Dendritic cell treated with granulocyte-macrophage colony-stimulating factor and Interleukin-4, amounts not matched to agents 40 ng/mL and 50 ng/mL, for 4 days (primary cell): ENCODE data around the gene SYNJ1.
"Not testable (repeated sequence)": the region's sequence is repeated elsewhere in the genome, so short reads cannot be mapped to it uniquely, and the experiment has no call there.

Experiments
- H3K27ac Mint-ChIP-seq: one replicate; pipeline ENCODE4 v1.8.0; 2022; ENCODE audit warnings: mild to moderate bottlenecking, mixed read lengths
- H3K27me3 Mint-ChIP-seq: one replicate; pipeline ENCODE4 v1.8.0; 2022; ENCODE audit warnings: mild to moderate bottlenecking, mixed read lengths
- H3K36me3 Mint-ChIP-seq: one replicate; pipeline ENCODE4 v1.8.0; 2022; ENCODE audit warnings: low read depth, mixed read lengths
- H3K4me1 Mint-ChIP-seq: one replicate; pipeline ENCODE4 v1.8.0; 2022; ENCODE audit warnings: low read depth, mixed read lengths
- H3K4me3 Mint-ChIP-seq: one replicate; pipeline ENCODE4 v1.8.0; 2022; ENCODE audit warnings: mild to moderate bottlenecking, moderate library complexity, mixed read lengths
- H3K9me3 Mint-ChIP-seq: one replicate; pipeline ENCODE4 v1.8.0; 2022; ENCODE audit warnings: mixed read lengths
- intact Hi-C: fragments of 100-400 bp; cut with micrococcal nuclease; formaldehyde crosslinking; loops from one replicate; pipeline ENCODE4 v1.15.0; 2022

SYNJ1 gene

DNA sequence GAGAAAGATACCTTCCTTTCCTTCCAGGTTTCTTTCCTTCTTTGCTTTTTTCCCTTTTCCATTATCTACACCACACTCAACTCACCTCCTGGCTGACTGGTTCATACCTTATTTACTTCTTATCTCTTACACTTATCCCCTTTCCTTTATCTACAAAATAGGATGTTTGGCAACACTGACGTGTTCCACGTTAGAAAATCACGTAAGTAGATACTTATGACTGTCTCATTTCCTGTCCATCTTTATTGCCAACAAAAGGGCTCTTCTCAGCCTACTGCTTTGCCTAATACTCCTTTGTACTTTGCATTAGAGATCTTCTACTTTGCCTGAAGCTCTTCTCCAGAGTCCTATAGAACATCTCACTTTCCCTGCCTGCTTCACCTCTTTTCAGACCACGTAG is 25.1 kb downstream of the SYNJ1 start:
- Mint-ChIP-seq H3K27me3 (no peaks in the 10 kb centered on the region), H3K27ac (no peak overlapping the region), H3K36me3 (peaks cover 42% of the 10 kb centered on the region), H3K9me3 (no peaks in the 10 kb centered on the region), H3K4me3 (no peak overlapping the region), H3K4me1 (peaks cover 28% of the 10 kb centered on the region)
- intact Hi-C loops = no loop called here

DNA sequence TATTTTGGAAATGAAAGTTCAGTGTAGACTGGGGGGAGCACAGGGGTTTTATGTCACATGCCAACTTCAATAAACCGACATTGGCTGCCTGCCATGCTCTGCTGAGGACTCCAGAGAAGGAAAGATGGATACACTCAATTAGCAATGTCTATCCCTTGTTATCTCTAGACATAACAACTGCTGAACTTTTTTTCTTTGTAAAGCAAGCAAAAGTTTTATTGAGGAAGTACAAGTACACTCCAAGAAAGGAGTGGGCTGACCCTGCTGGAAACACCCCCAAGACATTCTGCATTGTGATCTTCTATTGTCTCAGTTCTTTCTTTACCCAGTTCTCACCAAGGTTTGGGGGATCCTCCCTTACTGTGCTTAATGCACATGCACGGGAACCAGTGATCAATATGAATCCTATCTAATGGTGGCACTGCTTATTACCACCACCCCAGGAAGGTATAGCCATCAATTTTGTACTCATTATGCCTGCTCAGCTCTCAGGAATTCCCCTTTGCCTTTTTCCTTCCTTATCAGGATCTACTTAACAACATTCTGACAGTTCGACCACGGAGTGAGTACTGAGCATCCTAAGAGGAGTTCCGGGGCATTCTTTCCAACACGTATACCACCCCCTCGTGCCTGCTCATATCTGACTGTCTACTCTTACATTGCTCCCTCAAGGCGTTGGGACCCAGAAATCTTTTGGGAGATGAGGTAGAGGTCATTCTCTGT is 28.7 kb downstream of the SYNJ1 start:
- peaks cover 18% of the 10 kb centered on the region for H3K4me1 Mint-ChIP-seq
- peak overlapping the region; percentile 46 for H3K27ac Mint-ChIP-seq
- no peaks in the 10 kb centered on the region for H3K27me3 Mint-ChIP-seq
- H3K4me3 Mint-ChIP-seq = no peak overlapping the region
- peaks cover 43% of the 10 kb centered on the region for H3K36me3 Mint-ChIP-seq
- no peaks in the 10 kb centered on the region for H3K9me3 Mint-ChIP-seq
- intact Hi-C loops = loop anchor here (10.0 kb wide), 1 partner anchor 116 kb away; a partner anchor contains a TSS

DNA sequence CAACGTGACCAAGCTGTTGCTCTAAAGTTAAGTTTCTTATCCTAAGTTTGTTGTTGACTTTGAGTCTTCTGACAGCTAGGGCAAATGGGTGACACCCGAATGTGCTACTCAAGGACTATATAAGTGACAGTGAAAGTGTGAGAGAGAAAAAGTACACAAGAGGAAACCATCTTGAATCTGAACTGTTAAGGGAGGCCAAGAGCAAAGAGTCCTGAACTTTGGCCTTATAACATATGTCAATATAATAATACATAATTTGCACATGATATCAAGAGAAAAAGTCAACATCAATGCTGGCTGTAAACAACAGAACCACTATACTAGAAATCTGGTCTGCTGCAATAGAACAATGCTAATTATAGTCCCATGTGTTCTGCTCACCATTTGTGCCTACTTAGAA is 29.5 kb downstream of the SYNJ1 start:
- Mint-ChIP-seq H3K4me1 (peaks cover 15% of the 10 kb centered on the region), H3K4me3 (no peak overlapping the region), H3K36me3 (peaks cover 41% of the 10 kb centered on the region), H3K27me3 (no peaks in the 10 kb centered on the region), H3K9me3 (no peaks in the 10 kb centered on the region), H3K27ac (no peak overlapping the region)
- intact Hi-C loops = loop anchor here (10.0 kb wide), 1 partner anchor 117 kb away; a partner anchor contains a TSS

DNA sequence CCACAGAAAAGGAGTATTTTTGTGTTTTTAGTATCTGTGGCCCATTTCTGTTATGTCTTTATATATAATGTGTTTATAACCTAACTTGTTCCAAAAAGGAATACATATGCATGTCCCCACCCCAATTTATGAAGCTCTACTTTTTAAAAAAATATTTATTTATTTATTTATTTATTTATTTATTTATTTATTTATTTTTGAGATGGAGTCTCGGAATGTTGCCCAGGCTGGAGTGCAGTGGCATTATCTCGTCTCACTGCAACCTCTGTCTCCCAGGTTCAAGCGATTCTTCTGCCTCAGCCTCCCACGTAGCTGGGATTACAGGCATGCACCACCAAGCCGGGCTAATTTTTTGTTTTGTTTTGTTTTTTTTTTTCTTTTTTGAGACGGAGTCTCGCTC is 32.3 kb downstream of the SYNJ1 start:
- H3K9me3 Mint-ChIP-seq, H3K4me3 Mint-ChIP-seq, H3K27ac Mint-ChIP-seq, H3K4me1 Mint-ChIP-seq, H3K27me3 Mint-ChIP-seq: not testable (repeated sequence)
- H3K36me3 Mint-ChIP-seq = peaks cover 60% of the 10 kb centered on the region
- intact Hi-C loops = loop anchor here (10.0 kb wide), 1 partner anchor 119 kb away; a partner anchor contains a TSS

DNA sequence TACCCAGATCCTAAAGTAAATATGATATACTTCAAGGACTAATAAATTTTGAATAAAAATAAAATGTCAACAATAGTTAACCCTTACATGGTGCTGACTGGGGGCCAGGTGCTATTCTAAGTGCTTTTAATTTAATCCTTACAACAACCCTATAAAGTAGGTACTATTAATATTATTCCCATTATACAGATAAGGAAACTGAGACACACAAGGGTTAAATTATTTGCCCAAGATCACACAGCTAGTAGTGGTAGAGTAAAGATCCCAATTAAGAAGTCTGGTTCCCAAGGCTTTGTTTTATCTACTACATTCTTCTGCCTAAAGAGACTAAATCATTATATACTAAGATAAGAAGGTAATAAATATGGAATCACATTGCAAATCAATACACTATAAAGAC is 34.2 kb downstream of the SYNJ1 start:
- H3K27me3 Mint-ChIP-seq = no peaks in the 10 kb centered on the region
- intact Hi-C loops = loop anchor here (10.0 kb wide), 1 partner anchor 121 kb away; a partner anchor contains a TSS
- H3K4me3 Mint-ChIP-seq = no peak overlapping the region
- peaks cover 67% of the 10 kb centered on the region for H3K36me3 Mint-ChIP-seq
- H3K4me1 Mint-ChIP-seq = no peaks in the 10 kb centered on the region
- no peaks in the 10 kb centered on the region for H3K9me3 Mint-ChIP-seq
- H3K27ac Mint-ChIP-seq = no peak overlapping the region

DNA sequence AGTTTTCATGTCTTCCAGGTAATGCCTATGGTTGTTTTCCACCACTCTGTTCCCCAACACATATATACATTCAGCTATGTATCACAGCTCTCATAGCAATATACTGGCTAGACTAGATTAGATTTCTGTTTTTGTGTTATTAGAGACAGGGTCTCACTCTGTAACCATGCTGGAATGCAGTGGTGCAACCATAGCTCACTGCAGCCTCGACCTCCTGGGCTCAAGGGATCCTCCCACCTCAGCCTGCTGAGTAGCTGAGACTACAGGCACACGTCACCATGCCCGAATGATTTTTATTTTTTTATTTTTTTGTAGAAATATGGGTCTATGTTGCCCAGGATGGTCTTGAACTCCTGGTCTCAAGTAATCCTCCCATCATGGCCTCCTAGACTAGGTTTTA is 37.7 kb downstream of the SYNJ1 start:
- no peaks in the 10 kb centered on the region for H3K4me1 Mint-ChIP-seq
- peaks cover 74% of the 10 kb centered on the region for H3K36me3 Mint-ChIP-seq
- no peak overlapping the region for H3K27ac Mint-ChIP-seq
- no peaks in the 10 kb centered on the region for H3K9me3 Mint-ChIP-seq
- no peak overlapping the region for H3K4me3 Mint-ChIP-seq
- H3K27me3 Mint-ChIP-seq = no peaks in the 10 kb centered on the region
- intact Hi-C loops = loop anchor here (10.0 kb wide), 1 partner anchor 125 kb away; a partner anchor contains a TSS

DNA sequence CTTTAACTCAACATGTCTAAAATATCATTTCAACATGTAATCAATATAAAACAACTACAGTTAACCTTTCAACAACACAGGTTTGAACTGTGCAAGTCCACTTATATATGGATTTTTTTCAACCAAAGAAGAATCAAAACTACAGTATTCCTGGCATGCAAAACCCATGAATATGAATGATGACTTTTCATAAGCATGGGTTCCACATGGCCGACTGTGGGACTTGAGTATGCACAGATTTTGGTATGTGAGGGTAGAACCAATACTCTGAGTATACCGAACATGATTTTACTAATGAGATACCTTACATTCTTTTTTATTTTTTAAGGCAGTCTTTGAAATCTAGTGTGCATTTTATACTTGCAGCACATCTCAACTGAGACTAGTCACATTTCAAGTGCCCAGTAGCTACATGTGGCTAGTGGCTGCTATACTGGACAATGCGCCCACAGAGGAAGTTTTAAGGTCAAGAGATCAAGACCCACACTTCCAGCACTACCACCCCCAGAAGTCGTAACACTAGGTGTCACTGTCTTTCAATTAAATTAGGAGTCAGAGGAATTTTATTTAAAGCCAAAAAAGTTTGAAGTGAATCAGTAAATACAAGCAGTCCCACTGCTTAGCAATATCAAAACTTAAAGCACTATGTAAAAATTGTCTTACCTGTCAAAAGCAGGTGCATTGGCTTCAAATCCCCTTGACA is 40.0 kb downstream of the SYNJ1 start:
- intact Hi-C loops = no loop called here
- Mint-ChIP-seq H3K4me3 (no peak overlapping the region), H3K9me3 (no peaks in the 10 kb centered on the region), H3K36me3 (peaks cover 90% of the 10 kb centered on the region), H3K27ac (no peak overlapping the region), H3K27me3 (no peaks in the 10 kb centered on the region), H3K4me1 (no peaks in the 10 kb centered on the region)

DNA sequence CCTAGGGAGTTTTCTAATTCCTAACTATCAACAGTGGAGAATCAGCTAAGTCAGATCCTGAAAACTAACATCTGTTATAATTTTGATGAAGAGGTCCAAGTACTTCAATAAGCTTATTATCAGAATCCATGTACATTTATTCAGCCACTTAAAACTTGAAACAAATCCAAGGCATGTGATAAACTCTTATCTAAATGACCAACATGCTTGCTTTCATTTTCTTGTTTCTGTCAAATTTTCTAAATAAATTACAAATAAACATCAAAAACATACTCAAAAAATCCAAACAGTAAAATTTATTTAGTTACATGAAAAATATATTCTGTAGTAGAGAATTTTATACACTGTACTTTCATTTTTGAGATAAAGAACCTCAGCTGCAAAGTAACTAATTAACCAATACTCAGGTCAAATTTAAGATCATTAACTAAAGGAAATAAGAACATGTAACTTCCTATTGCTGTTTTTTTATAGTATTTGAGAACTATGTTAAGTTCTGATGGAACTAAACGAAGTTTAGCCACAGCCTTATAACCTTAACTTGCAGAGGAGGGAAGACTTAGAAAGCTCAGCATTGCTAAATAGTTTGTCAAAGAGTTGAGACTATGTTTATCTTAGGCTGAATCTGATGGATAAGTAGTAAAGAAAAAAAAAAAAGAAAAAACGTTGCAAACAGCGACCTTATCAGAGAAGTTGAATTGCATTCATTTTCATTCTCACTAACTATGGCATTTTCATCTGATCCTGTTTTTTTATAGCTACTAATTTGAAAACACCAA is 44.9 kb downstream of the SYNJ1 start:
- H3K4me1 Mint-ChIP-seq = no peaks in the 10 kb centered on the region

DNA sequence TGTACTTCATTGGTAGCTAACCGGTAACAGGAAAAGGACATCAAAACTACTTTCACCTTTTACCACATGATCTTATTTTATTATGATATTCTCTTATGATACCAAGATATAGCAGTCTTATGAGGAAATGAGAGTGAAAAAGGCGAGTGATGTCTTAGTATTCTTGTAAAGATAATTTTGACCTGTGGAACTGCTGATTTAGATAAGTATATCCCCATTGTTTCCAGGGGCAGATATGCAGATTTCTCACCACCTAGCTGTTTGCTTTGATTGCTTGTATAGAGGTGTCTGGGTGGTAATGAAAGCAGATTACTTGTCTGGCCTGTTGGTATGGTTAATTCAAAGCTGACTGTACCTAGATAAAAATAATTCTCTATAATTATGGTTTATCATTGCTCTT is 53.1 kb downstream of the SYNJ1 start:
- no peak overlapping the region for H3K27ac Mint-ChIP-seq
- H3K9me3 Mint-ChIP-seq = no peaks in the 10 kb centered on the region
- no peaks in the 10 kb centered on the region for H3K27me3 Mint-ChIP-seq
- H3K36me3 Mint-ChIP-seq = peaks cover 78% of the 10 kb centered on the region
- intact Hi-C loops = no loop called here
- no peak overlapping the region for H3K4me3 Mint-ChIP-seq
- no peaks in the 10 kb centered on the region for H3K4me1 Mint-ChIP-seq

More for the DNA sequence above, 44.9 kb downstream of the SYNJ1 start:
- Mint-ChIP-seq H3K4me3 (no peak overlapping the region), H3K36me3 (peaks cover 79% of the 10 kb centered on the region), H3K27me3 (no peaks in the 10 kb centered on the region), H3K9me3 (no peaks in the 10 kb centered on the region), H3K27ac (no peak overlapping the region)
- intact Hi-C loops = no loop called here

DNA sequence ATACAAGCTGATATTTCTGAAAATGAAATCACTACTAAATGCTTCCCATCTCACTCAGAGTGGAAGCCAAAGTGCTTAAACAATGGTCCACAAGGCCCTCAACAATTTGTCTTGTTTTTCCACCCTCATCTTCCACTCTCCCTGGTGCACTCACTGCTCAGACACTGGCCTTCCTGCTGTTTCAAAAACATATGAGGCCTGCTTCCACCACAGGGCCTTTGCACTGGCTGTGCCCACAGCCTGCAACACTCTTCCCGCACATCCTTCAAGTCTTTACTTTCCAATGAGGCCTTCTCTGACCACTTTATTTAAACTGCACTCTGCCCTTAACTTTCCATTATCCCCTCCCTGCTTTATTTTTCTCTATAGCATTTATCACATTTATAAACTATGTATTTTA is 53.8 kb downstream of the SYNJ1 start:
- H3K4me3 Mint-ChIP-seq = no peak overlapping the region
- intact Hi-C loops = no loop called here
- no peaks in the 10 kb centered on the region for H3K27me3 Mint-ChIP-seq
- H3K9me3 Mint-ChIP-seq = no peaks in the 10 kb centered on the region
- no peaks in the 10 kb centered on the region for H3K4me1 Mint-ChIP-seq
- H3K27ac Mint-ChIP-seq = no peak overlapping the region
- peaks cover 74% of the 10 kb centered on the region for H3K36me3 Mint-ChIP-seq

DNA sequence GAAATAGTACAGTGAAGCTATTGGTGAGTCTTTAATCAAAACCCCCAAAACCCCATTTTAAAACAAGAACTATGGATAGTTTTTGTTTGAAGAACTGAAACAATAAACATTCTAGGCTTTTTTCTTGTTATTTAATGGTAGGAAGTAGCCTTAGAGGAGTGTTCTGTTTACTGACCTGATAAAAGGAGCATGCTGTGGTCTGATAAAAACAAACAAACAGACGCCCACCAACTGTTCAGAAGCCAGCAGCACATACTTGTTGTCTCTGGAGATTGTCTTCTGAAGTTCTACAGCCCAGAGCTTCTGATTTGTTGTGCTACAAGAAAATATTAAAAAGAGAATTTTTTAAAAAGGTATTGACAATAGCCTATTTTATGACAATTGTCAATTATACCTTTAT is 61.6 kb downstream of the SYNJ1 start:
- Mint-ChIP-seq H3K27ac (no peak overlapping the region), H3K36me3 (peaks cover 91% of the 10 kb centered on the region), H3K4me3 (no peak overlapping the region), H3K27me3 (no peaks in the 10 kb centered on the region), H3K4me1 (no peaks in the 10 kb centered on the region), H3K9me3 (peaks cover 25% of the 10 kb centered on the region)
- intact Hi-C loops = no loop called here

DNA sequence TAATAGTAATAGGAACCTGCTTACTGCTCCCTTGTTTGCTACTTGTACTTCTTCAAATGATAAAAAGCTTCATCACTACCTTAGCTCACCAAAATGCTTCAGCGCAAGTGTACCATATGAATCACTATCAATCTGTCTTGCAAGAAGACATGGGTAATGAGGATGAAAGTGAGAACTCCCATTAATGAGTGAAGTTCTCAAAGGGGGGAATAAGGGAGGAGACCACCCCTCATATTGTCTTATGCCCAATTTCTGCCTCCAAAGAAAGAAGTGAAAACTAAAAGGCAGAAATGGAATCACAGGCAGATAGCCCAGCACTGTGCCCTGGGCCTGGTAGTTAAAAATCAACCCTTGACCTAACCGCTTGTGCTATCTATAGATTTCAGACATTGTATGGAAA is 63.7 kb downstream of the SYNJ1 start:
- H3K36me3 Mint-ChIP-seq = peaks cover 96% of the 10 kb centered on the region
- intact Hi-C loops = not testable (repeated sequence)

DNA sequence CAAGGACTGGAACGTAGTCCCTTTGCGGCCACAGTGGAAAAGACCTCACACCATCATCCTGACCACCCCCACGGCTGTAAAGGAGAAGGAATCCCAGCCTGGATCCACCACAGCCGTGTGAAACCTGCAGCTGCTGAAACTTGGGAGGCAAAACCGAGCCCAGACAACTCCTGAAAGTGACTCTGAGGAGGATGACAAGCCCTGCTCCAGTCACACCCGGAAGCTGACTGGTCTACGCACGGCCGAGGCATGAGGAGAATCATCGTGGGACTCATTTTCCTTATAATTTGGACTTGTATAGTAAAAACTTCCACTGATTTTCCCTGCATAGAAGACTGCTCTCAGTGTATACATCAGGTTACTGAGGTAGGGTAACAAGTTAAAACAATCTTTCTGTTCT is 65.8 kb downstream of the SYNJ1 start:
- H3K4me3 Mint-ChIP-seq, H3K27ac Mint-ChIP-seq, intact Hi-C loops, H3K27me3 Mint-ChIP-seq, H3K4me1 Mint-ChIP-seq: not testable (repeated sequence)
- Mint-ChIP-seq H3K36me3 (peaks cover 96% of the 10 kb centered on the region), H3K9me3 (peaks cover 25% of the 10 kb centered on the region)

More for the DNA sequence above, 63.7 kb downstream of the SYNJ1 start:
- peaks cover 25% of the 10 kb centered on the region for H3K9me3 Mint-ChIP-seq
- H3K27ac Mint-ChIP-seq, H3K4me3 Mint-ChIP-seq, H3K4me1 Mint-ChIP-seq, H3K27me3 Mint-ChIP-seq: not testable (repeated sequence)
